WTC11 (cell line): Measurements from ENCODE around the gene FOXP1.

Experiments used
- CREB1 ChIP-seq: sonication (generic); formaldehyde crosslinking; IDR thresholded peaks from 2 replicates; pipeline ENCODE4 v1.8.0; 2023; ENCODE audit warnings: mild to moderate bottlenecking, missing genetic modification reagents
- FOXK1 ChIP-seq: sonication (generic); formaldehyde crosslinking; IDR thresholded peaks from 2 replicates; pipeline ENCODE4 v1.8.0; 2022; ENCODE audit warnings: mild to moderate bottlenecking, moderate library complexity, missing genetic modification reagents
- NFYB ChIP-seq: sonication (generic); formaldehyde crosslinking; conservative IDR thresholded peaks from 2 replicates; pipeline ENCODE4 v1.8.0; 2022; ENCODE audit warnings: low read depth, missing genetic modification reagents
- SP1 ChIP-seq: sonication (generic); formaldehyde crosslinking; conservative IDR thresholded peaks from 2 replicates; pipeline ENCODE4 v1.8.1; 2022; ENCODE audit warnings: missing genetic modification reagents
- TCF7 ChIP-seq: sonication (generic); formaldehyde crosslinking; IDR thresholded peaks from 2 replicates; pipeline ENCODE4 v1.8.0; 2022; ENCODE audit warnings: mild to moderate bottlenecking, low read depth, missing genetic modification reagents, moderate library complexity
- ZNF219 ChIP-seq: sonication (generic); formaldehyde crosslinking; IDR thresholded peaks from 2 replicates; pipeline ENCODE4 v1.8.0; 2023; ENCODE audit warnings: missing genetic modification reagents, mild to moderate bottlenecking, borderline replicate concordance
- ZNF232 ChIP-seq: sonication (generic); formaldehyde crosslinking; IDR thresholded peaks from 2 replicates; pipeline ENCODE4 v1.8.0; 2022; ENCODE audit warnings: mild to moderate bottlenecking, missing genetic modification reagents
- ZNF396 ChIP-seq: fragments of 250-450 bp; sonication (Bioruptor Pico); IDR thresholded peaks from 2 replicates; pipeline ENCODE4 v1.8.0; 2021; ENCODE audit warnings: mild to moderate bottlenecking, moderate library complexity, borderline replicate concordance
- TF ChIP-seq, protein P1 (sequence below): sonication (generic); formaldehyde crosslinking; conservative IDR thresholded peaks from 2 replicates; pipeline ENCODE4 v1.8.1; 2023; ENCODE audit warnings: mild to moderate bottlenecking, low read depth, missing genetic modification reagents, moderate library complexity
- TF ChIP-seq, protein P2 (sequence below): sonication (generic); formaldehyde crosslinking; conservative IDR thresholded peaks from 2 replicates; pipeline ENCODE4 v1.8.1; 2022; ENCODE audit warnings: mild to moderate bottlenecking, missing genetic modification reagents
- TF ChIP-seq, protein P3 (sequence below): fragments of 200-600 bp; IDR thresholded peaks from 2 replicates; pipeline ENCODE4 v1.8.0; 2022; ENCODE audit warnings: antibody characterized with exemption
- TF ChIP-seq, protein P4 (sequence below): sonication (generic); formaldehyde crosslinking; IDR thresholded peaks from 2 replicates; pipeline ENCODE4 v1.8.0; 2022; ENCODE audit warnings: mild to moderate bottlenecking, missing genetic modification reagents

DNA sequence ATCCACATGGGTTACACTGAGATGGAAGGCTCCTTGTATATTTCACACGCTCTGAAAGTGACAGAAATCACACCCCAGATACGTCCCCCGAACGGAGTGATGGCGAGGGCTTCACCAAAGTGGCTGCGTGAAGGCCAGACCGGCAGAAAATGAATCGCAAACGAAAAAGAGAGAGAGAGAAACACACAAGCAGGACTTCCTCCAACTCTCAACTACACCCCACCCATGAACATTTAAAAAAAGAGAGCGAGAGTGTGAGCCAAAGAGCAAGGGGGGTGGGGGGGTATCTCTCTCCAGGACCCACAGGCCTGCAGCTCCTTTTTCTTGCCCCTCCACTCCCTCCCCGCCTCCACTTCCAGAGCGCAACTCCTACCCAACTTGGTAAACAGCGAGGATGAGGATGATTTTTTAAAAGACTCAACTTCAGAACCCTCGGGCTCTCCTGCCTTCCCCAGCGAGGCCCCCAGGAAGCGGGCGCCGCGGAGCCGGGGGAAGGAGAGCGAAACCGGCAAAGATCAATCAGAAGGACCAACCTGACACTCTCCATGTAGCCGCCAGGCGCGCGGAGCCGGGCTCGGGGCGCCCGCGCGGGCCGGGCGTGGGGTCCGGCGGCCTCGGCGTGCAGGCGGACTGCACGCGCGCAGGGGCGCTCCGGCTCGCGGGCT is 519.1 kb downstream of the FOXP1 start:
- TF ChIP-seq, protein P1, sequence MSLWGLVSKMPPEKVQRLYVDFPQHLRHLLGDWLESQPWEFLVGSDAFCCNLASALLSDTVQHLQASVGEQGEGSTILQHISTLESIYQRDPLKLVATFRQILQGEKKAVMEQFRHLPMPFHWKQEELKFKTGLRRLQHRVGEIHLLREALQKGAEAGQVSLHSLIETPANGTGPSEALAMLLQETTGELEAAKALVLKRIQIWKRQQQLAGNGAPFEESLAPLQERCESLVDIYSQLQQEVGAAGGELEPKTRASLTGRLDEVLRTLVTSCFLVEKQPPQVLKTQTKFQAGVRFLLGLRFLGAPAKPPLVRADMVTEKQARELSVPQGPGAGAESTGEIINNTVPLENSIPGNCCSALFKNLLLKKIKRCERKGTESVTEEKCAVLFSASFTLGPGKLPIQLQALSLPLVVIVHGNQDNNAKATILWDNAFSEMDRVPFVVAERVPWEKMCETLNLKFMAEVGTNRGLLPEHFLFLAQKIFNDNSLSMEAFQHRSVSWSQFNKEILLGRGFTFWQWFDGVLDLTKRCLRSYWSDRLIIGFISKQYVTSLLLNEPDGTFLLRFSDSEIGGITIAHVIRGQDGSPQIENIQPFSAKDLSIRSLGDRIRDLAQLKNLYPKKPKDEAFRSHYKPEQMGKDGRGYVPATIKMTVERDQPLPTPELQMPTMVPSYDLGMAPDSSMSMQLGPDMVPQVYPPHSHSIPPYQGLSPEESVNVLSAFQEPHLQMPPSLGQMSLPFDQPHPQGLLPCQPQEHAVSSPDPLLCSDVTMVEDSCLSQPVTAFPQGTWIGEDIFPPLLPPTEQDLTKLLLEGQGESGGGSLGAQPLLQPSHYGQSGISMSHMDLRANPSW, result no peak
- TF ChIP-seq ZNF219 (CRISPR knock-in tag) (no peak), TCF7 (CRISPR knock-in tag) (no peak), SP1 (CRISPR knock-in tag) (no peak), FOXK1 (no peak), CREB1 (no peak), ZNF232 (CRISPR knock-in tag) (no peak), ZNF396 (CRISPR knock-in tag) (no peak), NFYB (CRISPR knock-in tag) (no peak)
- TF ChIP-seq, protein P2, sequence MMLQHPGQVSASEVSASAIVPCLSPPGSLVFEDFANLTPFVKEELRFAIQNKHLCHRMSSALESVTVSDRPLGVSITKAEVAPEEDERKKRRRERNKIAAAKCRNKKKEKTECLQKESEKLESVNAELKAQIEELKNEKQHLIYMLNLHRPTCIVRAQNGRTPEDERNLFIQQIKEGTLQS (CRISPR knock-in tag), result no peak
- TF ChIP-seq, protein P3, sequence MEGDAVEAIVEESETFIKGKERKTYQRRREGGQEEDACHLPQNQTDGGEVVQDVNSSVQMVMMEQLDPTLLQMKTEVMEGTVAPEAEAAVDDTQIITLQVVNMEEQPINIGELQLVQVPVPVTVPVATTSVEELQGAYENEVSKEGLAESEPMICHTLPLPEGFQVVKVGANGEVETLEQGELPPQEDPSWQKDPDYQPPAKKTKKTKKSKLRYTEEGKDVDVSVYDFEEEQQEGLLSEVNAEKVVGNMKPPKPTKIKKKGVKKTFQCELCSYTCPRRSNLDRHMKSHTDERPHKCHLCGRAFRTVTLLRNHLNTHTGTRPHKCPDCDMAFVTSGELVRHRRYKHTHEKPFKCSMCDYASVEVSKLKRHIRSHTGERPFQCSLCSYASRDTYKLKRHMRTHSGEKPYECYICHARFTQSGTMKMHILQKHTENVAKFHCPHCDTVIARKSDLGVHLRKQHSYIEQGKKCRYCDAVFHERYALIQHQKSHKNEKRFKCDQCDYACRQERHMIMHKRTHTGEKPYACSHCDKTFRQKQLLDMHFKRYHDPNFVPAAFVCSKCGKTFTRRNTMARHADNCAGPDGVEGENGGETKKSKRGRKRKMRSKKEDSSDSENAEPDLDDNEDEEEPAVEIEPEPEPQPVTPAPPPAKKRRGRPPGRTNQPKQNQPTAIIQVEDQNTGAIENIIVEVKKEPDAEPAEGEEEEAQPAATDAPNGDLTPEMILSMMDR, result no peak
- TF ChIP-seq, protein P4, sequence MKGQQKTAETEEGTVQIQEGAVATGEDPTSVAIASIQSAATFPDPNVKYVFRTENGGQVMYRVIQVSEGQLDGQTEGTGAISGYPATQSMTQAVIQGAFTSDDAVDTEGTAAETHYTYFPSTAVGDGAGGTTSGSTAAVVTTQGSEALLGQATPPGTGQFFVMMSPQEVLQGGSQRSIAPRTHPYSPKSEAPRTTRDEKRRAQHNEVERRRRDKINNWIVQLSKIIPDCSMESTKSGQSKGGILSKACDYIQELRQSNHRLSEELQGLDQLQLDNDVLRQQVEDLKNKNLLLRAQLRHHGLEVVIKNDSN (CRISPR knock-in tag), result no peak
